GM20000 (cell line): ENCODE data around the gene UBA1.

Experiments used
- DNase-seq: peaks from one replicate; pipeline ENCODE4 v3.0.0; 2012; ENCODE audit warnings: low spot score
- CTCF ChIP-seq: IDR thresholded peaks from 2 replicates; pipeline ENCODE4 v1.5.1; 2012; ENCODE audit warnings: mild to moderate bottlenecking, control low read depth; ENCODE audit errors: extremely low read depth, missing control alignments

Gene UBA1

DNA sequence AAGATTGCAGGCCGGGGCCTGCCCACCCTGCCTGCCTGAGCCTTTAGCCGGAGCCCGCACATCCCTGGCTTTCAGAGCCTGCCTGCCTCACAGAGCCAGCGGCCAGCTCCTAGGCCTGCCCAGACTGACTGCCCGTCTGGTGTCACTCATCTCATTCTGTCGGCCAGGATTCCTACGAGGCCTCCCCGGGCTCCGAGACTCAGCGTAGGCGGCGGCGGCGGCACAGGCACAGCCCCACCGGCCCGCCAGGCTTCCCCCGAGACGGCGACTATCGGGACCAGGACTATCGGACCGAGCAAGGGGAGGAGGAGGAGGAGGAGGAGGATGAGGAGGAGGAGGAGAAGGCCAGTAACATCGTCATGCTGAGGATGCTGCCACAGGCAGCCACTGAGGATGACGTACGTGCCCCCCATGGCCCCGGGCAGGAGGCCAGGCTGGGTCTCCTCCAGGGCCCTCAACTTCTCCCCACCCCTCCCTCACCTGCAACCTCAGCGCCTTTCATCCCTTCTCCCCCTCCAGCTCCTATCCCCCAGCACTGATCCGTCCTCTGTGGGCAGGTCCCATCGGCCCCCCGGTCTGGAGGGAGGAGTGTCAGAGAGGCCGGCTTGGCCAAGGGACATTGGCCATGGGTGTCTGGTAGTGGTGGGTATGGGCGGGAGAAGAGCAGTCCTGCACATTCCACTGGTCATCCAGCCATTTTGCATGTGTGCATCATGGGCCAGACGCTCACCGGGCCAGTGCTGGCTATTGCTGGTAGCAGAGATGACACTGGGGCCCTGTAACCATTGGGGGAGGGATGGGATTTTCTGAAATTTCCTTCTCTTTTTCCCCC is 22.6 kb upstream of the UBA1 start:
- no peak for DNase-seq
- no peak for TF ChIP-seq CTCF

- no peak for TF ChIP-seq CTCF
These were observed 21.6 kb upstream of the UBA1 start for GRCh38 chrX:47171996-47172395.

GRCh38 chrX:47172549-47172948 is 21.1 kb upstream of the UBA1 start:
- no peak for DNase-seq
- no peak for TF ChIP-seq CTCF

More at GRCh38 chrX:47171996-47172395, 21.6 kb upstream of the UBA1 start:
- no peak for DNase-seq

GRCh38 chrX:47172971-47173792 is 20.4 kb upstream of the UBA1 start:
- no peak for DNase-seq
- no peak for TF ChIP-seq CTCF

- DNase-seq: no peak
- TF ChIP-seq CTCF: no peak
These were observed 19.3 kb upstream of the UBA1 start for GRCh38 chrX:47174376-47174775.

DNA sequence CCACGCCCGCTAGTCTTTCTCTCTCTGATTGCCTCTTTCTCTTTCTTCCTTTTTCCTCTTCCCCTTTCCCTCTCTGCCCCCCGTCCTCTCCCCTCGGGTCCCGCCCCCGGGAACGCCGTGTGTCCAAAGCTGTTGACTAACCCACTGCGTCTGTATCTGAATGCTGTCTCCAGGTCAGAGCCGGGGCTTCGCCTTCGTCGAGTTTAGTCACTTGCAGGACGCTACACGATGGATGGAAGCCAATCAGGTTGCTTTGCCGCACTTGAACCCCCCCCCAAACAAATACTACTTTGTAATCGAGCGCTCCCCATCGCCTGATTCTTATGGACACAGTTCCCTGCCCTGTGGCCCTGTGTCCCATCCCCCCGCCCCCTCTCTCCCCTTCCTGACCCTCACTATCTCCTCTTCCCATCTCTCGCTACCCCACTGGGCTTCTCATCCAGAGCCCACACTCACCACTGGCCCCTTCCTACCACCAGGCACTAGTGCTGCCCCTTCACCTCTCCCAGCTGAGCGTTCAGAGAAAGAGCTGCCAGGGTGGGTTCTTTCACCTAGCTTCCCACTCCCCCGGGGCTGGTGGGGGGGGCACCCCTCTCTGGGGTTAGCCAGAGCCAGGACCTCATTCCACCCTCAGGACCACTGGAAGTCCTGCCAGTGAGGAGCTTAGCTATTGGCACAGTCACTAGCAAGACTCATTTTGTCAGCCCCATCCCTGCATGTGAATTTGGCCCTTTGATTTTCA is 18.6 kb upstream of the UBA1 start:
- no peak for DNase-seq
- TF ChIP-seq CTCF: no peak
